ENCODE results near the gene CDH23.

DNA sequence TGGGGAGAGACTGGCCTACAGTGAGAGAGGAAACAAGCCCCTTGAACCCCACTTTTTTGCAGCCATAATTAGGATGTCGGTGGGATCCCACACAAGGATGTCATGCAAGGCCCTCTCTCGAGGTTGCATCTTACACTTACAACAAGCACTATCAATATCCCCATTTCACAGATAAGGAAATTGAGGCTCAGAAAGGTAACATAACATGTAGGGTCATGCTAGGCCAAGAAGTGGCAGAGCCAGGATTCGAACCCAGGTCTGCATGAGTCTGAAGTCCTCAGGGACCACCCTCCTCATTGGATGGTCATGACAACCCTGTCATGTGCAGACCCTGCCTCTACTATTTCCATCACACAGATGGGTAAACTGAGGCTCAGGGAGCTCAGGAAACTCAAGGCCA, 199.4 kb downstream of the CDH23 start:
- TF ChIP-seq ZNF197 (CRISPR knock-in tag; IDR thresholded peaks at IDR 0.05; ENCODE audit: low read depth): no peak
- TF ChIP-seq, protein P1, sequence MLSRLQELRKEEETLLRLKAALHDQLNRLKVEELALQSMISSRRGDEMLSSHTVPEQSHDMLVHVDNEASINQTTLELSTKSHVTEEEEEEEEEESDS (CRISPR knock-in tag; IDR thresholded peaks at IDR 0.05): no peak
- TF ChIP-seq ZNF431 (CRISPR knock-in tag; IDR thresholded peaks at IDR 0.05): no peak
- TF ChIP-seq, protein P2, sequence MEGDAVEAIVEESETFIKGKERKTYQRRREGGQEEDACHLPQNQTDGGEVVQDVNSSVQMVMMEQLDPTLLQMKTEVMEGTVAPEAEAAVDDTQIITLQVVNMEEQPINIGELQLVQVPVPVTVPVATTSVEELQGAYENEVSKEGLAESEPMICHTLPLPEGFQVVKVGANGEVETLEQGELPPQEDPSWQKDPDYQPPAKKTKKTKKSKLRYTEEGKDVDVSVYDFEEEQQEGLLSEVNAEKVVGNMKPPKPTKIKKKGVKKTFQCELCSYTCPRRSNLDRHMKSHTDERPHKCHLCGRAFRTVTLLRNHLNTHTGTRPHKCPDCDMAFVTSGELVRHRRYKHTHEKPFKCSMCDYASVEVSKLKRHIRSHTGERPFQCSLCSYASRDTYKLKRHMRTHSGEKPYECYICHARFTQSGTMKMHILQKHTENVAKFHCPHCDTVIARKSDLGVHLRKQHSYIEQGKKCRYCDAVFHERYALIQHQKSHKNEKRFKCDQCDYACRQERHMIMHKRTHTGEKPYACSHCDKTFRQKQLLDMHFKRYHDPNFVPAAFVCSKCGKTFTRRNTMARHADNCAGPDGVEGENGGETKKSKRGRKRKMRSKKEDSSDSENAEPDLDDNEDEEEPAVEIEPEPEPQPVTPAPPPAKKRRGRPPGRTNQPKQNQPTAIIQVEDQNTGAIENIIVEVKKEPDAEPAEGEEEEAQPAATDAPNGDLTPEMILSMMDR (IDR thresholded peaks at IDR 0.05 in 2 of 3, conservative IDR thresholded peaks at IDR 0.05 in 1 of 3; ENCODE audit: insufficient read depth in 2 of 3, low read depth in 1 of 3, low read length in 3 of 3): no peak
- no peak for TF ChIP-seq ILK (tag; IDR thresholded peaks at IDR 0.05; ENCODE audit: borderline replicate concordance, low read depth)
